SK-N-SH treated with all-trans-retinoic acid at 6 μM for 48 hours (cell line): ENCODE measurements around the gene IKZF1.

Source experiments
- ATAC-seq: fragments of 200-7000 bp; cut with Tn5 transposase; 3 replicates; pipeline ENCODE4 v1.9.1; 2020; ENCODE audit warnings: mild to moderate bottlenecking, moderate library complexity
- BACH2 ChIP-seq: fragments of 250-450 bp; sonication (Bioruptor Pico); IDR thresholded peaks from 2 replicates; pipeline ENCODE4 v1.9.0; 2021; ENCODE audit warnings: mild to moderate bottlenecking, borderline replicate concordance
- CREB5 ChIP-seq: fragments of 250-450 bp; sonication (Bioruptor Pico); IDR thresholded peaks from 2 replicates; pipeline ENCODE4 v1.5.1; 2020; ENCODE audit warnings: low read depth, mild to moderate bottlenecking, moderate library complexity
- CSDC2 ChIP-seq: fragments of 250-450 bp; sonication (Bioruptor Pico); IDR thresholded peaks from 2 replicates; pipeline ENCODE4 v1.5.0; 2020; ENCODE audit warnings: mild to moderate bottlenecking, moderate library complexity
- CSRNP3 ChIP-seq: fragments of 250-450 bp; sonication (Bioruptor Pico); IDR thresholded peaks from 2 replicates; pipeline ENCODE4 v1.5.1; 2021; ENCODE audit warnings: mild to moderate bottlenecking, moderate library complexity
- ESRRG ChIP-seq: fragments of 250-450 bp; sonication (Bioruptor Pico); IDR thresholded peaks from 2 replicates; pipeline ENCODE4 v1.6.1; 2021; ENCODE audit warnings: mild to moderate bottlenecking
- OSR1 ChIP-seq: fragments of 250-450 bp; sonication (Bioruptor Pico); IDR thresholded peaks from 2 replicates; pipeline ENCODE4 v1.8.0; 2022; ENCODE audit warnings: moderate library complexity, mild to moderate bottlenecking, inconsistent platforms
- PATZ1 ChIP-seq: fragments of 250-450 bp; sonication (Bioruptor Pico); IDR thresholded peaks from 2 replicates; pipeline ENCODE4 v1.8.0; 2020; ENCODE audit warnings: mild to moderate bottlenecking, moderate library complexity, borderline replicate concordance
- PPARA ChIP-seq: fragments of 250-450 bp; sonication (Bioruptor Pico); IDR thresholded peaks from 2 replicates; pipeline ENCODE4 v1.5.0; 2020; ENCODE audit warnings: mild to moderate bottlenecking, borderline replicate concordance
- SNAI2 ChIP-seq: fragments of 250-450 bp; sonication (Bioruptor Pico); IDR thresholded peaks from 2 replicates; pipeline ENCODE4 v1.5.0; 2020; ENCODE audit warnings: mild to moderate bottlenecking, moderate library complexity
- TCF4 ChIP-seq: fragments of 250-450 bp; sonication (Bioruptor Pico); IDR thresholded peaks from 2 replicates; pipeline ENCODE4 v1.8.0; 2021; ENCODE audit warnings: mild to moderate bottlenecking, moderate library complexity, borderline replicate concordance
- TOX ChIP-seq: fragments of 250-450 bp; sonication (Bioruptor Pico); IDR thresholded peaks from 2 replicates; pipeline ENCODE4 v1.8.0; 2021; ENCODE audit warnings: mild to moderate bottlenecking, moderate library complexity, borderline replicate concordance
- TSHZ2 ChIP-seq: fragments of 250-450 bp; sonication (Bioruptor Pico); IDR thresholded peaks from 2 replicates; pipeline ENCODE4 v1.5.0; 2020; ENCODE audit warnings: mild to moderate bottlenecking, moderate library complexity
- ZC3H10 ChIP-seq: fragments of 250-450 bp; sonication (Bioruptor Pico); IDR thresholded peaks from 2 replicates; pipeline ENCODE4 v1.5.1; 2021; ENCODE audit warnings: mild to moderate bottlenecking, moderate library complexity
- ZFP3 ChIP-seq: fragments of 250-450 bp; sonication (Bioruptor Pico); IDR thresholded peaks from 2 replicates; pipeline ENCODE4 v1.5.0; 2020; ENCODE audit warnings: mild to moderate bottlenecking, moderate library complexity
- ZFP30 ChIP-seq: fragments of 450-650 bp; formaldehyde crosslinking; IDR thresholded peaks from 2 replicates; pipeline ENCODE4 v1.5.0; 2022; ENCODE audit warnings: mild to moderate bottlenecking, moderate library complexity
- ZNF565 ChIP-seq: fragments of 450-650 bp; formaldehyde crosslinking; conservative IDR thresholded peaks from 2 replicates; pipeline ENCODE4 v1.5.0; 2020; ENCODE audit warnings: low read depth, mild to moderate bottlenecking, moderate library complexity

Gene IKZF1

GRCh38 chr7:50283731-50284130, 20.8 kb upstream of the IKZF1 start:
- no peak for TF ChIP-seq BACH2 (CRISPR knock-in tag)
- no peak for TF ChIP-seq TCF4
- TF ChIP-seq ZFP30 (CRISPR knock-in tag) = no peak
- TF ChIP-seq PPARA = no peak
- TF ChIP-seq TSHZ2 = no peak
- TF ChIP-seq ZC3H10 (CRISPR knock-in tag) = no peak
- no peak for TF ChIP-seq SNAI2 (CRISPR knock-in tag)
- TF ChIP-seq, all 23 proteins: peak for 0
- no peak for ATAC-seq

GRCh38 chr7:50284296-50284695, 20.2 kb upstream of the IKZF1 start:
- no peak for TF ChIP-seq ZC3H10 (CRISPR knock-in tag)
- no peak for TF ChIP-seq CREB5 (CRISPR knock-in tag)
- no peak for TF ChIP-seq ZNF565 (CRISPR knock-in tag)
- TF ChIP-seq TSHZ2 = no peak
- no peak for TF ChIP-seq CSDC2 (CRISPR knock-in tag)
- TF ChIP-seq CSRNP3 (CRISPR knock-in tag) = no peak
- TF ChIP-seq TOX = no peak
- TF ChIP-seq TCF4 = no peak
- no peak for TF ChIP-seq PATZ1 (CRISPR knock-in tag)
- TF ChIP-seq SNAI2 (CRISPR knock-in tag) = no peak
- TF ChIP-seq ZFP3 (CRISPR knock-in tag) = no peak
- ATAC-seq = no peak

- ATAC-seq = no peak
- TF ChIP-seq CSDC2 (CRISPR knock-in tag) = no peak
- TF ChIP-seq OSR1 (CRISPR knock-in tag) = no peak
- TF ChIP-seq CREB5 (CRISPR knock-in tag) = no peak
Observed at GRCh38 chr7:50285269-50285668, 19.2 kb upstream of the IKZF1 start.

- TF ChIP-seq ZNF565 (CRISPR knock-in tag) = no peak
- no peak for TF ChIP-seq ESRRG (CRISPR knock-in tag)
- no peak for TF ChIP-seq CREB5 (CRISPR knock-in tag)
Observed at GRCh38 chr7:50287129-50287528, 17.4 kb upstream of the IKZF1 start.

More at GRCh38 chr7:50287129-50287528, 17.4 kb upstream of the IKZF1 start:
- no peak for ATAC-seq
